Kidney glomerular epithelial cell (primary cell): Measurements from ENCODE around the gene MTAP.
"Not testable (repeated sequence)": the region's sequence is repeated elsewhere in the genome, so short reads cannot be mapped to it uniquely, and the experiment has no call there.

Experiments used
- DNase-seq: peaks from one replicate; lab custom pipeline; 2025; lab: John Stamatoyannopoulos, UW

Gene MTAP

DNA sequence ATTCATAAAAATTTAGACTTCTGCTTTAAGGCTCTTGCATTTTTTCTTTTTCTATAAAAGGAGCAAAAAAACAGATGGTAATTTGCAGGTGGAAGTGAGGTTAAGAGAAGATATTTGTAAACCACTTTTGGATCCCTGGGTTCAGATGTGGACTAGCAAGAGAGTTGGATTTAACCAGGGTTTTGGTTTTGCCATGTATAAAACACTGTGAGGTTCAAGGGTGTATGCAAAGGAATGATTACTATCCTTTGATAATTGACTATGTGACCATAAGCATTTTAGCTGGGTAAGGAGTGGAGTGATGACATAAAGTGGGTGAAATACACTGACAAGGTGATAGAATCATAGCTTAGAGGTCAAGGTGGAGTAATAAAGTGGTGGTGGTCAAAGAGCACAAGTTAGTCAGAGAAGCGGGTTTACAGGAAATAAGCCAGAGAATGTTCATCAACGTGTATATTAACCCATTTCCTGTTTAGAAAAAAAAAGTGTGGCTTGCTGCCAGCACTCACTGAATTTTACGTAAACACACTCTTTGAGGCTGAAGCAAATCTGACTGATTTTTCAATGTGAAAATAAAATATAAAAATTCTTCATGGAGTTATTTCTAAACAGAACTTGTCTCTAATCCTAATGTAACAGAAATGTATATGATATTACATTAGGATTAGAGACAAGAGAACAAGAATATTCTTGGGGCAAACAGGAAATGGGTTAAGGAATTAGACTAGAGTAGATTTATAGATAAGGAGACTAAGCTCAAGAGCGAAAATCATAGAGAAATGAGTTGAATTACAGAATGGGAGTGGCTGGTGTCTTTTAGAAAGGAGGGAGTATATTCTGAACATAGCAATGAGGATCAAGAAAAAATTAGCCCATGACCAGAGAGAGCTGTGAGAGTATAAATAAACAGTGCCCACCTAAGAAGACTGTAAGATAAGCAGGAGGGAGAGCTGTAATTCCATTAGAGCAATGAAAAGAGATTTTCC, 117.2 kb downstream of the MTAP start:
- DNase-seq: peak; percentile 28

DNA sequence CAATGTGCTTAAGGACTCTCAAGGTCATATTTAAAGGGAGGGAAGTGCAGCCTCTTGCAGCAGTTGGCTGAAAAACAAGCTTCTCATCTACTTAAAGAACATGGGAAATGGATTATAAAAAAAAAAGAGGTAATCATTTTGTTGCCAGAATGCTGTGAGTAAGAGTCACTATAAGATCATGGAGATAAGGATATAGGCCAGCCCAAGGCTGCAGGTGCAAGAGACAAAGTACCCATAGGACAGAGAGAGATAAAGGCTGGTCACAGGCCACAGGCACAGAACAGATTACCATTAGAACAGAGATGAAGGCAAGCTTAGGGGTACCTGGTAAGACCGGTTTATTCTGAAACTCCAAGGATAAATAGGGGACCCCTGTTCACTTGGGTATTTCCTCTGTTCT, 121.3 kb downstream of the MTAP start:
- no peak for DNase-seq

GRCh38 chr9:21927752-21928151, 125.3 kb downstream of the MTAP start:
- DNase-seq: no peak

GRCh38 chr9:21931428-21931827, 129.0 kb downstream of the MTAP start:
- no peak for DNase-seq

- no peak for DNase-seq
Observed at GRCh38 chr9:21933281-21933680, 130.8 kb downstream of the MTAP start.

DNA sequence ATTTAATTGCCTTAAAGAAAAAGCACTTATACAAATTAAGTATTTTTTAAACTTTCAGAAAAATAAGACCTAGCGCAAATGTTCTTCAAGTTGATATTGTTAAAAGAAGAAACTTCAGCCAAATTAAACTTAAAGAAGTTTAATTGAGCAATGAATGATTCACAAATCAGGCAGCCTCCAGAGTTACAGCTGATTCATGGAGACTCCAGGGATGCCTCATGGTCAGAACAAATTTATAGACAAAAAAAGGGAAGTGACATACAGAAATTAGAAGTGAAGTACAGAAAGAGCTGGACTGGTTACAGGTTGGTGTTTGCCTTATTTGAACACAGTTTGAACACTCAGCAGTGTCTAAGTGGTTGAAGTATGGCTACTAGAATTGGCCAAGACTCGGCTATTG, 131.4 kb downstream of the MTAP start:
- DNase-seq: no peak

- DNase-seq: no peak
Observed at GRCh38 chr9:21935631-21936030, 133.2 kb downstream of the MTAP start.

- no peak for DNase-seq
Observed at GRCh38 chr9:21936161-21936560, 133.7 kb downstream of the MTAP start.

DNA sequence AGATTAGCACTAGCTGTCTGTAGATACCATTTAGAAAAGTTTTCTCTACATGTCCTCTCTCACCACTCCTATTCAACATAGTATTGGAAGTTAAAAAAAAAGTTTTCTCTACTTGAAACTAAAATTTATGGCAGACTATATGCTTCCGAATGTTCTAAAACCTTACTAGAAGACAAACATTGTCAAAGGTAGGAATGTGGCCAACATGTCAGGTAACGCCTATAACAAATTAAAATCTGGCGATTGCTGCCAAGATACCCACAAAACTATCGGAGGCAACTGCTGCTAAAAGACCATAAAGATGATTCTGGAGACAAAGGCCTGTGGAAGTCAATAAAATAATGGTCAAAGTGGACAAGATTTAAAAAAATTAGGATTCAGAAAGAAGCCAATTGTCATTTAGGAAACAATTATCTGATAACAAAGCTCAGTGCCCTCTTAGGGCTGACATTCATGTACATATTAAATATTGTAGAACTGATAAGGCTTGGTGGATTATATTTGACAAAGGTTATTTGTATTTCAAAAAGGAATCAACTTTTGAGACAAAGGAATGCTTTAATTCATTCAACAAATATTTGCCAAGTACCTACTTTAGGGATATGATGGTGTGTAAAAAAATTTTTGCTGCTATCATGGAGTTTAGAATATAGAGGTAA, 139.0 kb downstream of the MTAP start:
- DNase-seq: no peak

DNA sequence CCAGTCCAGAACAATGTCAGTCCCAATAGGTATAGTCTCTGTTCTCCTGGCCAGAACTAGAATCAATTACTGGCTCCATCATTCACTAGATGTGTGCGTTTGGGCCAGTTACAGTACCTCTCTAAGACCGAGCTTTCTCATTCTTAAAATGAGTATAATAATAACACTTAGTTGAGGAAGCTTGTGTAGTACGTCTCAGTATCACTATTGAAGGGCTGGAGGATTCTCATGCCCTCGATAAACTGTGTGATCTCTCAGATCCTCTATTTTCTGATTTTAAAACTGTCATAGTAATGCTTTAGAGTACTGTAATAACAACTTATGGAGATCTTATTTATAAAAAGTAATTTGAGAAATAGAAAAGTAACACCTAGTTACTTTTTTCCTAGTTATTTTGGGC, 141.0 kb downstream of the MTAP start:
- no peak for DNase-seq

GRCh38 chr9:21945606-21946005, 143.2 kb downstream of the MTAP start:
- no peak for DNase-seq

DNA sequence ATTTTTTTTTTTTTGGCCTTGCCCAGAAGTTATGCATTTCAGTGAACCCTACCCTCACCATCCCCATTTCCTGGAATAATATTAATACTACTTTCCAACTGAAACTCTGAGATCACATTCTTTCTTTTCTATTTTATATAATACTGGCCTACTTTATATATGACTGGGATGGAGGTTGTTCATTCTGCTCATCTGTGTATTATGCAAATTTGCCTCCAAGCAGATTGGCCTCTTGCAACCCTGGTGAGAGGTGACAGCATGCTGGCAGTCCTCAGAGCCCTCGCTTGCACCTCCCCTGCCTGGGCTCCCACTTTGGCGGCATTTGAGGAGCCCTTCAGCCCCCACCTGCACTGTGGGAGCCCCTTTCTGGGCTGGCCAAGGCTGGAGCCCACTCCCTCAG, 156.4 kb downstream of the MTAP start:
- no peak for DNase-seq

GRCh38 chr9:21959268-21959667, 156.8 kb downstream of the MTAP start:
- not testable (repeated sequence) for DNase-seq

DNA sequence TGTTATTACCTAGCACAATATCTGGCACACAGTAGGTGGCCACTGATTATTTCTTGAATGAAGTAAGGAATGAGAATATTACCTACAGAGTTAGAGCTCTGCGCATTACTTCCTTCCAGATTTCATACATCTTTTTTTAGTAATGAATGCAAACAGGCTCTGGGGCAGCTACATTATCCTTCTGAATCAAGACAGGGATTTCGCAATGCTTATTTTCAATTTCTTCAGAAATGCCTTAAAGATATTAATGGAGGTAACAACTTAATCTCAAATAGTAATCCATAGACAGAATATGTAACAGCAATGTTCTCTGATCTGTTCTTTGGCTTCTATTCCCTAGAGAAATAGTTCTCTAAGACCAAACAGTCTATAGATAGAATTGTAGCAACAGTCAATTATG, 159.1 kb downstream of the MTAP start:
- DNase-seq: no peak

DNA sequence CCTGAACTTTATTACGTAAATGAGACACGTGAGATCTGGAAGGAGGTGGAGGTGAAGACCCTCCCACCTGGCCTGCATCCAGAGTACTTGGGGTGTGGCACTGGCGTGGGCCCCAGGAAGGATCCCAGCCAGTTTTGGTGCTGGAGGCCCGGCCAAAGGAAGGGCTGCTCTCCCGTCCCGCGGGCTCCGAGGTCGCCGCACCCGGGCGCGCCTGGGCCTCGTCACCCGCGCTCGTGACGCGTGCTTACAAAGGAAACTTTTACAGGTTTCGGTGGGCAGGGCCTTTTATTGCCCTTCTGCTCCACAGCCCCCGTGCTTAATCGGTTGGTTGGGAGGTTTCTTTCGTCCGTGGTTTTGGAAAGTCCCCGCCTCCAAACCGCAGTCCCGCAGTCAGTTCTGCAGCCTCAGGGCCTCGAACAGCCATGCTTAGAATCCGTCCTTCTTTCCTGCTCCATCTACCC, 162.5 kb downstream of the MTAP start:
- DNase-seq: no peak

DNA sequence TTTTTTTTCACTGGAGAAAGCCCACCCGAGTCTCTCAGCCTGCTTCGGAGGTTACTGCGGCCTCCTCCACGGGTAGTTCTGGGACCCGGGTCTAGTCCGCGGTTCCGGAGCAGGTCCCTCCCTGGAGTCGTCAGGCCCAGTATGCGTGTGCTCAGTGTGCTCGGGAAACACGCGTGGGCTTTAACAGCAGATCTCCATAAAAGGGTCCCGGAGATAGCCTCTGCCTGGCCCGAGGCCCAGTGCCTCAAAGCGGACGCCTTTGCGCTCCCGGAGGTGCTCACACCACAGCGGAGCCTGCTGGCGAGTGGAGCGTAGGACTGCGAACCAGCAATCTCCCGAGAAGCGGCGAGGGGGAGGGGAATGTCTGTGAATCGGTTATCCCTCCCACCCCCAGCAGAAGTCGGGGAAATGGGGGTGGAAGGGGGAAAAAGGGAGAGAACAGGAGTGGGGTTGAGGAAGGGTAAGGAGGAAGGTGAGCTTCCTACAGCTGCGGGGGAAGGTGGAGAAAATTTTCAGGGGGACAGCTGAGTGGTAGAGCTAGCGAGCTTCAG, 163.0 kb downstream of the MTAP start:
- no peak for DNase-seq

GRCh38 chr9:21966140-21966851, 163.9 kb downstream of the MTAP start:
- no peak for DNase-seq

GRCh38 chr9:21967169-21967568, 164.7 kb downstream of the MTAP start:
- no peak for DNase-seq

DNA sequence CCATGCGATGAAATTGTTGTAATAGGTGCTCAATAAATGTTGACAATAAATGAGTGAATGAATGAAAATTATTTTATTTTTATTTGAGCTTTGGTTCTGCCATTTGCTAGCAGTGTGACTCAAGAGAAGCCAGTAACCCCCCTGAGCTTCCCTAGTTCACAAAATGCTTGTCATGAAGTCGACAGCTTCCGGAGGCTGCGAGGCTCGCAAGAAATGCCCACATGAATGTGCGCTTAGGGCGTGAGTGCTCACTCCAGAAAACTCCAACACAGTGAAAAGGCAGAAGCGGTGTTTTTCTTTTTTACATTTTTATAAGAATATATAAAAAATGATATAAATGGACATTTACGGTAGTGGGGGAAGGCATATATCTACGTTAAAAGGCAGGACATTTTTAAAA, 165.3 kb downstream of the MTAP start:
- DNase-seq: no peak

DNA sequence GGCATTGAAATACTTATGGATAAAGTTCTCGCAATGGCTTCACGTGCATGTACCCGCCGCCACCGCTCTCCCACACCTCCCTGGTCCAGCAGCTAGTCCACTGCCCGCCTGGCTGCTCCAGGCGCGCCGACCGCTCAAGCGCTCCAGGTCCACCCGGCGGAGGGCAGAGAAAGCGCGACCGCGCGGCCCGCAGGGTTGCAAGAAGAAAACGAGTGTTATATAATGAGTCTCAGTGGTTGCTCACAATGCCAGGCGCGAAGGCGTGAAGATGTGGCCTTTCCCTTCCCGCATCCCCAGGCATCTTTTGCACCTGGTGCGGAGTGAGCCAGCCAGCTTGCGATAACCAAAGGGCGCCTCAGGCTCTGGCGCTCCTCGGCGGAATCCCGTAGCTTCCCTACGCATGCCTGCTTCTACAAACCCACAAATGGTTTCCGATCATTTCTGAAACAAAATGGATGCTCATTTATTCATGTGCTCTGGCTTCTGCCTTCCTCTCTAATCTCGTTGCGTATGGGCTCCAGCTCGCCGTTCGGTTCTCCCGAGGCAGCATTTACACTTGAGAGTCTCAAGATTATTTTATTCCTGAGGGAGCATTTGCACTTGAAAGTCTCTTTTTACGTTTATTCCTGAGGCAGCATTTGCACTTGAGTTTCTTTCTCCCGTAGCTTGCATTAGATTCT, 166.0 kb downstream of the MTAP start:
- no peak for DNase-seq

DNA sequence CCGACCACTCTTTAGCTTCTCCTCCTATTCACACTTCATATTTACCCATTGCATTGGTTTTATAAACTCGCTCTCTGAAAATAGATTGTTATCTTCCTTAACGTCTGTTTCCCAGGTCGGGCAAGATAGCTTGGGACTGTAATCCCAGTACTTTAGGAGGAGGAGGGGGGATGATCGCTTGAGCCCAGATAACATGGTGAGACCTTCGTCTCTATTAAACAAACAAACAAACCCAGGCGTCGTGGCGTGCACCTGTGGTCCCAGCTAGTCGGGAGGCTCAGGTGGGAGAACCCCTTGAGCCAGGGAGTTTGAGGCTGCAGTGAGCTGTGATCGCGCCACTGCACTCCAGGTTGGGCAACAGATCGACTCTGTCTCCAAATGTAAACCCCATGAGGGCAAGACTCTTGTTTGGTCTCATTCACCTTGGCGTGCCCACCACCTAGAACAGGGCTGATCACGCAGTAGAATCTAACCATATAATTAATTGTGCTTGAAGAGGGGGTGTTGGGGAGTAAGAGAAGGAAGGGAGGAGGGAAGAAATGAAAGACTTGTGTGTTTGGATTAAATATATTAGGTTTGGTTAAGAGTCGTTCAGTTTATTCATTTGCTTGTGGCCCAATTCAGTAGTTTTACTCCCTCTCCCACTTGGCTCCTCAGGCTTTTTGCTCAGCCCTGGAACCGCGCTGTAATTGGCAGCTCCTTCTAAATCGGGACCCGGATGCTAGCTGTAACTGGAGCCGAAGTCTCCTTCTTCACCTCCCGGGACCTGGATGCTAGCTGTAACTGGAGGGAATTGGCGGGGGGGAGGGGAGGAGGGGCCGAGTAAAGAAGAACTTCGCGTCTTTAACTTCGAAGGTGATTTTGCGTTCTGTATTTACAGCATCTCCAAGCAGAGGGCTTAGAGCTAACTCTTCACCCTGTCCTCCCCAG, 166.8 kb downstream of the MTAP start:
- DNase-seq: no peak
